Fibroblast of skin of back (primary cell): ENCODE measurements around the gene SYNGR3.

Experiments
- DNase-seq: peaks from one replicate; pipeline ENCODE4 v3.0.0-alpha.2; 2013

SYNGR3 gene

DNA sequence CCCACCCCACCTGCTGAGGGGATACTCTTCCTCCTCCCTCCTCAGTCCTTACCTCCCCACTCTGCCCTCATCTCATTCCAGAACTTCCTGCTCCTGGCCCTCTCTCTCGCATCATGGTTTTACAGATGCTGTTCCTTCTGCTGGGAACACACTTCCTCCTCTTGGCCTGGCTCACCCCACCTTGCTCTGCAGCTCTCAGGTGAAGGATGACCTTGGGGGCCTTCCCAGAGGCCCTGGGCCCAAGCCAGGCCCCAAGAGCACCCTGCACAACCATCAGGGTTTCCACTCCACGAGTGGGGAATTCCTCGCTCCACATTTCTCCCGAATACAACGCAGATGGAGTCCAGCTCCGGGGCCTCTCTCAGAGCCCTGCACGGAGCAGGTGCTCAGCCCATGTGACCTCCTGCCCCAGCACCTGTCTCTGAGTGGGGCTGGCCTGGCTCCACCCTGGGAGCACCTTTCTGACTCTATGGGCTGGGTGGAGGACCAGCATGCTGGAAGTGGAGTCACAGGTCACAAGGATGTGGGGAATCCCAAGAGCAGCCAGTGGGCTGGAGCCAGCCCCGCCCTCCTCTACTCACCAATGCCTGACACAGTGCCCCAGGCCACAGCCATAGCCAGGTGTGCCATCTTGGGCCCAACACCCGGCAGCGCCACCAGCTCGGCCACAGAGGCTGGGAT lies 53.4 kb downstream of the SYNGR3 start:
- DNase-seq, result no peak
